ENCODE measurements around the gene VSNL1. TPM values are rescaled to one million over a fixed set of nuclear protein-coding genes. Genes with fewer than 3 reads are reported as not detected.

VSNL1 gene
- total RNA-seq, 1 donor from 2014 or later = 2.1 TPM

DNA sequence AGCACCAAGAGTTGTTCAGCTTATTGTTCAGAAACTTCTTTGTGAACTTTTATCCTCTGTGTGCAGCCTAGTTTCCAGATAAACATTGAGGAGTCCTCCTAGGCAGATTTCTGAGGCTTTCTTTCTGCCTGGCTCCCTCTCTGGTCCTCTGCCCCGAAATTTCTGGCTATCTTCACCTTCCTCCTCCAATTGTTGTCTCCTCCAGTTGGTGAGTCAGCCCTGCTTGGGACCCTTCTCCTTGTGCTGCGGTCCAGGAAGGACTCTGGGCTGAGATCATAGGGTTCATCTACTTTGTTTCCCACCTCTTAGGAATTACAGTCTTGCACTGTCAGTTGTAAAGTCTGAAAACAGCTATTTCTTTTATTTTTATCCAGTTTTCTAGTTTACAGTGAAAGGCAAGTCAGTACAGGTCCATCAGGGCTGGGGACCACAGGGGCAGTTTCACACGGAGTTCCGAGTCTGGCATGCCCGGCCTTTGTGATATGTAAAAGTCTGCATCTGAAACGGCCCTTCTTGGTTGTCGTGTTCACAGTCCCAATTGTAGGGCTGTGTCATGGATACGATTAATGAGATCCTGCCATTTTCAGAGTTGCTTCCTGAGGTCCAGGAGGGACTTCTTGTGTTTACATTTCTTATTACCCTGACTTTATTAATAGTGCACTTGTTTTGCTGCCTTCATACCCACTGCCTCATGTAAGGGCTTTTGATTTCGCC is 112.3 kb downstream of the VSNL1 start:
- H3K27ac ChIP-seq (ENCODE audit: low read depth, low read length) = no peak overlapping the region
- no peaks in the 10 kb centered on the region for H3K4me1 ChIP-seq (ENCODE audit: control insufficient read depth in 3 of 3, insufficient read depth in 3 of 3, low read length in 3 of 3)
- no peaks in the 10 kb centered on the region for H3K27me3 ChIP-seq (ENCODE audit: control insufficient read depth in 3 of 3, insufficient read depth in 3 of 3, low read length in 3 of 3)
- H3K9me3 ChIP-seq (ENCODE audit: control insufficient read depth in 3 of 3, low read length in 3 of 3) = no peaks in the 10 kb centered on the region
- no peak overlapping the region for H3K9ac ChIP-seq (ENCODE audit: low read depth in 1 of 3, low read length in 3 of 3)
- no peaks in the 10 kb centered on the region for H3K36me3 ChIP-seq (ENCODE audit: control insufficient read depth in 3 of 3, insufficient read depth in 3 of 3, low read length in 3 of 3)
- no peak overlapping the region for H3K4me3 ChIP-seq (ENCODE audit: low read length in 3 of 3)

DNA sequence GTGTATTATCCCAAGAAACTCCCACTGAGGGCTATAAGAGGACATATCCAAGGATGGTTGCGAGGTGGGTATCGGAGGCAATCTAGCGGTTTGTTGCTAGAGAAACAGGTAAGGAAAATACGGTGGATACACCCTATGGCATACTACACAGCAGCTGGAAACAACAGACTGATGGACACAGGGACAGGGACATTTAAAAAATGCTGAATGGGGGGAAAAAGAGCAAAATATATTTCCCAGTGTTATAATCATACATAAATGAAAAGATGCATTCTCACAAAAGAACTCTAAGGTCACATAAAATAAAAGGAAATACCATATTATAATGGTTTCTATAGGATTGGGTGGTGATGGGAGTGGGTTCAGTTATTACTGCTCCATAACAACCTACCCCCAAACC is 117.3 kb downstream of the VSNL1 start:
- Histone ChIP-seq H3K4me1 (ENCODE audit: control insufficient read depth in 3 of 3, insufficient read depth in 3 of 3, low read length in 3 of 3) (no peaks in the 10 kb centered on the region), H3K9me3 (ENCODE audit: control insufficient read depth in 3 of 3, low read length in 3 of 3) (no peaks in the 10 kb centered on the region), H3K4me3 (ENCODE audit: low read length in 3 of 3) (no peak overlapping the region), H3K36me3 (ENCODE audit: control insufficient read depth in 3 of 3, insufficient read depth in 3 of 3, low read length in 3 of 3) (peaks cover 0 to 6% (median 0%) of the 10 kb centered on the region in 3 donors), H3K27ac (ENCODE audit: low read depth, low read length) (no peak overlapping the region), H3K9ac (ENCODE audit: low read depth in 1 of 3, low read length in 3 of 3) (no peak overlapping the region), H3K27me3 (ENCODE audit: control insufficient read depth in 3 of 3, insufficient read depth in 3 of 3, low read length in 3 of 3) (no peaks in the 10 kb centered on the region)

DNA sequence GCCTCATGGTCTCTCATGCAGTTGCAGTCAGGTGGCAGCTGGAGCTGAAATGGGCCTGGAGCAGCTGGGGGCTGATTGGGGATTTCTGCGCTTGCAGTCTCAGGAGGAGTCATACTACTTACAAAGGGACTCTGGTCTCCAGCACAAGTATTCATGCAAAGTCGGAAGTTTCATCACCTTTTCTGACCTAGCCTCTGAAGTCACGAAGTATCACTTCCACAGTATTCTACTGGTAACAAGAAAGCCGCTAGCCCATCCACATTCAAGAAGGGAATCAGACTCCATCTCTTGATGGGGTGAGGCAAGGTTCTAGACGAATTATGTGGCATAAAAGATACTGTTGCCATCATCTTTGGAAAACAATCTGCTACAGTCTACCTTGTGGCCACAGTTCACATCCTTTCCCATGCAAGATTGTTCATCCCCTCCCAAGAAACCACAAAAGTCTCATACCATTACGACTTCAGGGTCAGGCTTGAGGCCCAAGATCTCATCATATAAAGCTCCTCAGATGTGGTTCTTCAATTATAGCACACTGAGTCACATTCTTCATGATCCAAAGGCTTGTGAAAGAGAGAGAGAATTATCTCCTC is 117.9 kb downstream of the VSNL1 start:
- no peaks in the 10 kb centered on the region for H3K27me3 ChIP-seq (ENCODE audit: control insufficient read depth in 3 of 3, insufficient read depth in 3 of 3, low read length in 3 of 3)
- no peaks in the 10 kb centered on the region for H3K9me3 ChIP-seq (ENCODE audit: control insufficient read depth in 3 of 3, low read length in 3 of 3)
- no peak overlapping the region for H3K9ac ChIP-seq (ENCODE audit: low read depth in 1 of 3, low read length in 3 of 3)
- no peak overlapping the region for H3K4me3 ChIP-seq (ENCODE audit: low read length in 3 of 3)
- no peaks in the 10 kb centered on the region for H3K4me1 ChIP-seq (ENCODE audit: control insufficient read depth in 3 of 3, insufficient read depth in 3 of 3, low read length in 3 of 3)
- H3K36me3 ChIP-seq (ENCODE audit: control insufficient read depth in 3 of 3, insufficient read depth in 3 of 3, low read length in 3 of 3) = peaks cover 0 to 6% (median 3%) of the 10 kb centered on the region in 3 donors
- no peak overlapping the region for H3K27ac ChIP-seq (ENCODE audit: low read depth, low read length)

DNA sequence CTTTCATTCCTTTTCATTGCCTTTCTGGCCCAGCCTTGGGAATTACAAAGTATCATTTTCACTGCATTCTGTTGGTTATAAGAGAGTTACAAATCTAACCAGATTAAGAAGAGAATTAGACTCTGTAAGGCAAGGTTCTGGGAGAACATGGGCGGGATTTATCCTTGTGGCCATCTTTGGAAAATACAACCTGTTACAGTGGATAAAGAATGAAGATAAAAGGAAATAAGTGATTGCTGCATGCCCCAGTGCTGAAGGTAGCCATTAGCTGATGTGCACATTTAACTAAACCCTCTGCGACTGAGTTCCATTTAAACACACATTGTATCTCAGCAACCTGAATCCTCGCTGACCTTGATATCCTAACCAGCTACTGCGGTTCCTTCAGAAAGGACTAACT is 119.7 kb downstream of the VSNL1 start:
- Histone ChIP-seq H3K4me3 (ENCODE audit: low read length in 3 of 3) (no peak overlapping the region), H3K4me1 (ENCODE audit: control insufficient read depth in 3 of 3, insufficient read depth in 3 of 3, low read length in 3 of 3) (no peaks in the 10 kb centered on the region), H3K36me3 (ENCODE audit: control insufficient read depth in 3 of 3, insufficient read depth in 3 of 3, low read length in 3 of 3) (peaks cover 3 to 15% (median 9%) of the 10 kb centered on the region in 3 donors), H3K27me3 (ENCODE audit: control insufficient read depth in 3 of 3, insufficient read depth in 3 of 3, low read length in 3 of 3) (no peaks in the 10 kb centered on the region), H3K9me3 (ENCODE audit: control insufficient read depth in 3 of 3, low read length in 3 of 3) (no peaks in the 10 kb centered on the region), H3K27ac (ENCODE audit: low read depth, low read length) (no peak overlapping the region), H3K9ac (ENCODE audit: low read depth in 1 of 3, low read length in 3 of 3) (no peak overlapping the region)

DNA sequence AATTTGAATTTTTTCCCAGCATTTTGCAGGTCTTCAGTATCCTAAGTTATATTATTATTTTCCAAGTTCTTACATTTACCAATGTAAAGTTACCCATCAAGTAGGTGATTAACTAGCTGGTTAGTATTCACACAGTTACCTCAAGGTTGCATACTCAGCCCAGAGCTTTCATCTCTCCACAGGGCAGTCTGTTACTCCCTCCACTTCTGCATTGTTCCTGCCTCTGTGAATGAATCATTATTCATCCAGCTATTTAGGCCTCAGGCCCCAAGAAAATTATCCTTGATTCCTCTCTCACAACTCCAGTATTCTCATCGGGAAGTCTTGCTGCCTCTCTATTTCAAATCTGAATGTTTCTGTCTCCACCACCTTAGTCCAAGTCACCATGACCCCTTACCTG is 121.0 kb downstream of the VSNL1 start:
- no peak overlapping the region for H3K27ac ChIP-seq (ENCODE audit: low read depth, low read length)
- H3K36me3 ChIP-seq (ENCODE audit: control insufficient read depth in 3 of 3, insufficient read depth in 3 of 3, low read length in 3 of 3) = peaks cover 3 to 17% (median 11%) of the 10 kb centered on the region in 3 donors

DNA sequence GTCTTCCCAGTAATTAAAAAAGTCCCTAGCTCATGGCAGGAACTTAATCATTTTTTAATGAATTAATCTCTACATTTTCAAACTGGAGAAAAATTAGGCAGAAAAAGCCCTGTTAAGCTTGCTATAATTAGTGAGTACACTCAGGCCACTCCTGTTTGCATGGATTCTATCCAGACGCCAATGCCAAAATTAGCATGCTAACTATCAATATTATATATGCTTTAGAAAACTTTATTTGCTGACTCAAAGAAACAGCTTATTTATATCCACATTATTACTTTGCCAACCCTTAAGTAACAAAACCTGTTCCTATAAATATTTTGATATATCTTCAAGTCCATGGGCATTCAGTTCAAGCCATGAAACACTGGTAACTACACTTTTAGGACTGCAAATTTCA is 122.2 kb downstream of the VSNL1 start:
- no peak overlapping the region for H3K4me3 ChIP-seq (ENCODE audit: low read length in 3 of 3)

More for the DNA sequence above, 121.0 kb downstream of the VSNL1 start:
- Histone ChIP-seq H3K4me3 (ENCODE audit: low read length in 3 of 3) (no peak overlapping the region), H3K4me1 (ENCODE audit: control insufficient read depth in 3 of 3, insufficient read depth in 3 of 3, low read length in 3 of 3) (no peaks in the 10 kb centered on the region), H3K27me3 (ENCODE audit: control insufficient read depth in 3 of 3, insufficient read depth in 3 of 3, low read length in 3 of 3) (no peaks in the 10 kb centered on the region), H3K9me3 (ENCODE audit: control insufficient read depth in 3 of 3, low read length in 3 of 3) (no peaks in the 10 kb centered on the region), H3K9ac (ENCODE audit: low read depth in 1 of 3, low read length in 3 of 3) (no peak overlapping the region)

DNA sequence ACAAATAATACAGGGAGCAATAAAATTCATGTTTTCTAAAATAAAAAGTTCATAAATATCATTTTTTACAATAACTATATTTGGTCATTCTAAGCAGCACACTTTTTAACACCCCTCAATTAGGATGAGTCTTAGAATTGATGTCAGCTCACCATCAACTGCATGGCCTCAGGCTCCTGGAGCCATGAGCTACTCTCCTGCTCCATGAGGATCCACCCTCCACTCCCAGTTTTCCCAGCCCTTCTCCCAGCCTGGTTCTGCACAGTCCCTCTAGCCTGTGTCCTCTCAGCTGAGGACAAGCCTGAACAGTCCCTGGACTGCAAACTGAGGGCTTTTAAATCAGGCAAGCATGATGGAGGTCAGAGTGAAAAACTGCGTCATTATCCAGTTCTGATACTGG is 124.0 kb downstream of the VSNL1 start:
- Histone ChIP-seq H3K4me3 (ENCODE audit: low read length in 3 of 3) (no peak overlapping the region), H3K36me3 (ENCODE audit: control insufficient read depth in 3 of 3, insufficient read depth in 3 of 3, low read length in 3 of 3) (peaks cover 10 to 31% (median 23%) of the 10 kb centered on the region in 3 donors), H3K27me3 (ENCODE audit: control insufficient read depth in 3 of 3, insufficient read depth in 3 of 3, low read length in 3 of 3) (no peaks in the 10 kb centered on the region), H3K9ac (ENCODE audit: low read depth in 1 of 3, low read length in 3 of 3) (no peak overlapping the region), H3K9me3 (ENCODE audit: control insufficient read depth in 3 of 3, low read length in 3 of 3) (no peaks in the 10 kb centered on the region), H3K27ac (ENCODE audit: low read depth, low read length) (no peak overlapping the region), H3K4me1 (ENCODE audit: control insufficient read depth in 3 of 3, insufficient read depth in 3 of 3, low read length in 3 of 3) (no peaks in the 10 kb centered on the region)

More for the DNA sequence above, 122.2 kb downstream of the VSNL1 start:
- Histone ChIP-seq H3K27ac (ENCODE audit: low read depth, low read length) (no peak overlapping the region), H3K4me1 (ENCODE audit: control insufficient read depth in 3 of 3, insufficient read depth in 3 of 3, low read length in 3 of 3) (no peaks in the 10 kb centered on the region), H3K9me3 (ENCODE audit: control insufficient read depth in 3 of 3, low read length in 3 of 3) (no peaks in the 10 kb centered on the region), H3K36me3 (ENCODE audit: control insufficient read depth in 3 of 3, insufficient read depth in 3 of 3, low read length in 3 of 3) (peaks cover 3 to 20% (median 11%) of the 10 kb centered on the region in 3 donors), H3K9ac (ENCODE audit: low read depth in 1 of 3, low read length in 3 of 3) (no peak overlapping the region), H3K27me3 (ENCODE audit: control insufficient read depth in 3 of 3, insufficient read depth in 3 of 3, low read length in 3 of 3) (no peaks in the 10 kb centered on the region)

DNA sequence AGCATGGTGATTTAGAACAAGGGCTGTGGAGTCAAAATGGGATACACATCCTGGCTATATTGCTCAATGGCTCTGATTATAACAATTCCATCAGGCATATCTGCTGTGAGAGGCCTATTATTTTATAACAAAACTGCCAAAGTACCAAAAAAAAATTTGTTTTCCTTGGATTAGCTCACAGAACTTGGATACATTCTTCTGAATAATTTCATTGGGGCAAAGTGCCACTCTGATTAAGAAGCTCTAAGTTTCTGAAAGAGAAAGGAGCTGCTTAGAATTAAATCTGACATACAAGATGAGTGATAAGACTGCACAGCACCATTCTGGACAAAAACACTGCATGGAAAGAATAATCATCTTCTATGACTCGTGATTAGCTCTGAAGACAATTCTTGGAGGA is 127.4 kb downstream of the VSNL1 start:
- no peak overlapping the region for H3K4me3 ChIP-seq (ENCODE audit: low read length in 3 of 3)
- H3K27me3 ChIP-seq (ENCODE audit: control insufficient read depth in 3 of 3, insufficient read depth in 3 of 3, low read length in 3 of 3) = no peaks in the 10 kb centered on the region
- no peaks in the 10 kb centered on the region for H3K4me1 ChIP-seq (ENCODE audit: control insufficient read depth in 3 of 3, insufficient read depth in 3 of 3, low read length in 3 of 3)
- H3K9ac ChIP-seq (ENCODE audit: low read depth in 1 of 3, low read length in 3 of 3) = no peak overlapping the region
- no peak overlapping the region for H3K27ac ChIP-seq (ENCODE audit: low read depth, low read length)
- H3K36me3 ChIP-seq (ENCODE audit: control insufficient read depth in 3 of 3, insufficient read depth in 3 of 3, low read length in 3 of 3) = peaks cover 10 to 31% (median 29%) of the 10 kb centered on the region in 3 donors
- no peaks in the 10 kb centered on the region for H3K9me3 ChIP-seq (ENCODE audit: control insufficient read depth in 3 of 3, low read length in 3 of 3)

DNA sequence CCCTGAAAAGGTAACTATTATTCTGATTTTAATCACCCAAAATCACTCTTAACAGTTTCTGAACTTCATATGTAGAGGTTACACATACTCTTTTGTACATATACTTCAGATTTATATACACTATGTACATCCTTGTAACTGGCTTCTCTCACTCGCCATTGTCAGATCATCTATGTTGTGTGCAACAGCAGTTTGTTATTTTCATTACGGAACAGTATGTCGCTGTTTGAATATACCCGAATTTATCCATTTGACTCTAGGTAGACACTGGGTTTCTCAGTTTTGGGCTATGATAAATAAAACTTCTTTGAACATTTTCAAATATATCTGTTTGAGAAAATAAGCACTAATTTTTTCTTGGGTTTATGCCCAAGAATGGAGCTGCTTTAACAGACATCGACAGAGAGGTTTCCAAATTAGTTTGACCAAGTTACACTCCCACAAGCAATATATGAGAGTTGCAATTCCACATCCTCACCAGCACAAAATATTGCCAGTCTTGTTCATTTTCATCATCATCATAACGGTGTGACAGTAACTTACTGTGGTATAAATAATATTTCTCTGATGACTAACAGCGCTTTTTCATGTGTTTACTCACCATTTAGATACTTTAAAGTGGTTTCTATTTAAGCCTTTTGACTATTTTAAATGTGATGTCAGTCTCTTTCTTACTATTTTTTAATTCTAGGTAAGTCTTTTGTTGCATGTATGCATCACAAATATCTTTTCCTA is 132.3 kb downstream of the VSNL1 start:
- no peaks in the 10 kb centered on the region for H3K4me1 ChIP-seq (ENCODE audit: control insufficient read depth in 3 of 3, insufficient read depth in 3 of 3, low read length in 3 of 3)
- H3K27ac ChIP-seq (ENCODE audit: low read depth, low read length) = no peak overlapping the region
- H3K9ac ChIP-seq (ENCODE audit: low read depth in 1 of 3, low read length in 3 of 3) = no peak overlapping the region
- no peak overlapping the region for H3K4me3 ChIP-seq (ENCODE audit: low read length in 3 of 3)
- H3K27me3 ChIP-seq (ENCODE audit: control insufficient read depth in 3 of 3, insufficient read depth in 3 of 3, low read length in 3 of 3) = no peaks in the 10 kb centered on the region
- peaks cover 7 to 27% (median 21%) of the 10 kb centered on the region in 3 donors for H3K36me3 ChIP-seq (ENCODE audit: control insufficient read depth in 3 of 3, insufficient read depth in 3 of 3, low read length in 3 of 3)
- H3K9me3 ChIP-seq (ENCODE audit: control insufficient read depth in 3 of 3, low read length in 3 of 3) = no peaks in the 10 kb centered on the region

DNA sequence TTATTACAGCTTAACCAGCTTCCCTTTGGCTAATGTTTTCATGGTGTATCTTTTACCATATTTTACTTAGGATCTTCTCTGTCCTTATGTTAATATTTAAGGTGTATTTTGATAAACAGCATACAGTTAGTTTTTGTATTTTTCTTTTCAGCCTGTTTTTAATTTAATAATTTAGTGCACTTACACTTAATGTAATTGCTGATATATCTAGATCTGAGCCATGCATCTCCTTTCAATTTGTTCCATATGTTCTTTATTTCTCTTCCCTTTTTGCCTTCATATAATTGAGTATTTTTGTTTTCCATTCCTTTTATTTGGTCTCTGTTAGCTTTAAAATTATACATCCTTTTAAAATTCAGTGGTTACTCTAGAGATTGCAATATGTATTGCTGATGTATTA is 134.3 kb downstream of the VSNL1 start:
- Histone ChIP-seq H3K4me3 (ENCODE audit: low read length in 3 of 3) (no peak overlapping the region), H3K27me3 (ENCODE audit: control insufficient read depth in 3 of 3, insufficient read depth in 3 of 3, low read length in 3 of 3) (no peaks in the 10 kb centered on the region), H3K9me3 (ENCODE audit: control insufficient read depth in 3 of 3, low read length in 3 of 3) (no peaks in the 10 kb centered on the region), H3K9ac (ENCODE audit: low read depth in 1 of 3, low read length in 3 of 3) (no peak overlapping the region), H3K36me3 (ENCODE audit: control insufficient read depth in 3 of 3, insufficient read depth in 3 of 3, low read length in 3 of 3) (peaks cover 0 to 14% (median 7%) of the 10 kb centered on the region in 3 donors), H3K27ac (ENCODE audit: low read depth, low read length) (no peak overlapping the region), H3K4me1 (ENCODE audit: control insufficient read depth in 3 of 3, insufficient read depth in 3 of 3, low read length in 3 of 3) (no peaks in the 10 kb centered on the region)

All from skeletal muscle tissue (tissue), 4 donors.